ENCODE data around the gene GPC5. TPM values are rescaled to one million over a fixed set of nuclear protein-coding genes. Genes with fewer than 3 reads are reported as not detected.

Gene GPC5
- total RNA-seq, 1 donor from 2014 or later, result 10.2 TPM

GRCh38 chr13:91934354-91934753, 535.9 kb downstream of the GPC5 start:
- no peak for DNase-seq
- Mint-ChIP-seq H3K4me3 (ENCODE audit: unreplicated experiment) (no peak overlapping the region), H3K27me3 (ENCODE audit: unreplicated experiment) (no peaks in the 10 kb centered on the region), H3K36me3 (ENCODE audit: unreplicated experiment) (no peaks in the 10 kb centered on the region), H3K4me1 (ENCODE audit: low read depth, unreplicated experiment) (no peaks in the 10 kb centered on the region), H3K9me3 (ENCODE audit: unreplicated experiment) (no peaks in the 10 kb centered on the region), H3K27ac (ENCODE audit: unreplicated experiment) (no peak overlapping the region)
- no peak for TF ChIP-seq CTCF (IDR thresholded peaks at IDR 0.05; ENCODE audit: partially characterized antibody, unreplicated experiment)

GRCh38 chr13:91946498-91947070, 548.2 kb downstream of the GPC5 start:
- H3K4me3 Mint-ChIP-seq (ENCODE audit: unreplicated experiment), result no peak overlapping the region
- peaks cover 14% of the 10 kb centered on the region for H3K9me3 Mint-ChIP-seq (ENCODE audit: unreplicated experiment)
- TF ChIP-seq CTCF (IDR thresholded peaks at IDR 0.05; ENCODE audit: partially characterized antibody, unreplicated experiment), result peak; percentile 25
- H3K27ac Mint-ChIP-seq (ENCODE audit: unreplicated experiment), result peak overlapping the region; percentile 38
- peaks cover 6% of the 10 kb centered on the region for H3K27me3 Mint-ChIP-seq (ENCODE audit: unreplicated experiment)
- H3K36me3 Mint-ChIP-seq (ENCODE audit: unreplicated experiment), result no peaks in the 10 kb centered on the region
- DNase-seq, result no peak
- H3K4me1 Mint-ChIP-seq (ENCODE audit: low read depth, unreplicated experiment), result peaks cover 42% of the 10 kb centered on the region

- no peak for DNase-seq
- Mint-ChIP-seq H3K9me3 (ENCODE audit: unreplicated experiment) (peaks cover 14% of the 10 kb centered on the region), H3K27ac (ENCODE audit: unreplicated experiment) (peak overlapping the region; percentile 97), H3K36me3 (ENCODE audit: unreplicated experiment) (no peaks in the 10 kb centered on the region), H3K4me1 (ENCODE audit: low read depth, unreplicated experiment) (peaks cover 49% of the 10 kb centered on the region), H3K27me3 (ENCODE audit: unreplicated experiment) (peaks cover 6% of the 10 kb centered on the region), H3K4me3 (ENCODE audit: unreplicated experiment) (peak overlapping the region; percentile 61)
- TF ChIP-seq CTCF (IDR thresholded peaks at IDR 0.05; ENCODE audit: partially characterized antibody, unreplicated experiment), result no peak
Observed at GRCh38 chr13:91948736-91949135, 550.3 kb downstream of the GPC5 start.

GRCh38 chr13:91950803-91951202, 552.4 kb downstream of the GPC5 start:
- no peak overlapping the region for H3K4me3 Mint-ChIP-seq (ENCODE audit: unreplicated experiment)
- H3K9me3 Mint-ChIP-seq (ENCODE audit: unreplicated experiment), result peaks cover 17% of the 10 kb centered on the region
- peaks cover 47% of the 10 kb centered on the region for H3K4me1 Mint-ChIP-seq (ENCODE audit: low read depth, unreplicated experiment)
- H3K27ac Mint-ChIP-seq (ENCODE audit: unreplicated experiment), result peak overlapping the region; percentile 83
- DNase-seq, result no peak
- no peak for TF ChIP-seq CTCF (IDR thresholded peaks at IDR 0.05; ENCODE audit: partially characterized antibody, unreplicated experiment)
- no peaks in the 10 kb centered on the region for H3K36me3 Mint-ChIP-seq (ENCODE audit: unreplicated experiment)
- peaks cover 6% of the 10 kb centered on the region for H3K27me3 Mint-ChIP-seq (ENCODE audit: unreplicated experiment)

- no peak overlapping the region for H3K27ac Mint-ChIP-seq (ENCODE audit: unreplicated experiment)
- H3K36me3 Mint-ChIP-seq (ENCODE audit: unreplicated experiment), result peaks cover 8% of the 10 kb centered on the region
- no peak for DNase-seq
- TF ChIP-seq CTCF (IDR thresholded peaks at IDR 0.05; ENCODE audit: partially characterized antibody, unreplicated experiment), result no peak
- no peak overlapping the region for H3K4me3 Mint-ChIP-seq (ENCODE audit: unreplicated experiment)
- H3K9me3 Mint-ChIP-seq (ENCODE audit: unreplicated experiment), result peaks cover 2% of the 10 kb centered on the region
- H3K4me1 Mint-ChIP-seq (ENCODE audit: low read depth, unreplicated experiment), result peaks cover 14% of the 10 kb centered on the region
- H3K27me3 Mint-ChIP-seq (ENCODE audit: unreplicated experiment), result peaks cover 1% of the 10 kb centered on the region
Observed at GRCh38 chr13:91955546-91956355, 557.3 kb downstream of the GPC5 start.

Measured in glutamatergic neuron (in vitro differentiated cells).